Caco-2 (cell line): ENCODE measurements around the gene PPARGC1A. TPM values are rescaled to one million over a fixed set of nuclear protein-coding genes. Genes with fewer than 3 reads are reported as not detected.

Experiments
- BruUV-seq: library from RNA; stranded (reverse); fragments of 400-500 nt; replicated peaks from 2 replicates; lab custom pipeline; 2021; lab: Mats Ljungman, UMichigan
- CTCF ChIA-PET: fragments of 300-600 bp; sonication (Branson Sonifier 250); formaldehyde crosslinking; loops from one replicate; lab custom pipeline; 2022; ENCODE audit warnings: antibody characterized with exemption; lab: Charles Lee
- POLR2A ChIA-PET: fragments of 300-600 bp; sonication (Branson Sonifier 250); formaldehyde crosslinking; loops from one replicate; lab custom pipeline; 2022; ENCODE audit warnings: antibody characterized with exemption; lab: Charles Lee
- DNase-seq, 2 experiments: peaks; one replicate each; pipeline versions ENCODE4 v3.0.0 to v3.0.0-alpha.2; 2020 to 2022
- H3K27me3 ChIP-seq: replicated peaks from 2 replicates; pipeline ENCODE4 v1.6.0; 2011; ENCODE audit warnings: low read length; ENCODE audit not compliant: control insufficient read depth, insufficient read depth
- H3K36me3 ChIP-seq: 2 replicates; pipeline ENCODE4 v1.5.1; 2011; ENCODE audit warnings: low read length; ENCODE audit not compliant: control insufficient read depth, insufficient read depth
- H3K4me1 ChIP-seq: fragments of 250-450 bp; sonication (Bioruptor Pico); 2 replicates; pipeline ENCODE4 v1.5.1; 2020; ENCODE audit warnings: mild to moderate bottlenecking
- H3K4me3 ChIP-seq: 2 replicates; pipeline ENCODE4 v1.5.1; 2011; ENCODE audit warnings: low read depth, mild to moderate bottlenecking, control low read depth, low read length
- H3K9me3 ChIP-seq: fragments of 250-450 bp; sonication (Bioruptor Pico); 2 replicates; pipeline ENCODE4 v1.5.1; 2020; ENCODE audit warnings: mild to moderate bottlenecking, moderate library complexity
- H3K27ac Mint-ChIP-seq: one replicate; pipeline ENCODE4 v1.8.0; 2022; ENCODE audit warnings: mixed read lengths; ENCODE audit not compliant: unreplicated experiment
- H3K27me3 Mint-ChIP-seq: one replicate; pipeline ENCODE4 v1.8.0; 2022; ENCODE audit warnings: mixed read lengths; ENCODE audit not compliant: insufficient read depth, unreplicated experiment
- H3K36me3 Mint-ChIP-seq: one replicate; pipeline ENCODE4 v1.8.0; 2022; ENCODE audit warnings: mild to moderate bottlenecking, mixed read lengths; ENCODE audit not compliant: insufficient read depth, unreplicated experiment
- H3K4me1 Mint-ChIP-seq: one replicate; pipeline ENCODE4 v1.8.0; 2022; ENCODE audit warnings: low read depth, mixed read lengths; ENCODE audit not compliant: unreplicated experiment
- H3K4me3 Mint-ChIP-seq: one replicate; pipeline ENCODE4 v1.8.0; 2022; ENCODE audit warnings: mild to moderate bottlenecking, moderate library complexity, mixed read lengths; ENCODE audit not compliant: unreplicated experiment
- H3K9me3 Mint-ChIP-seq: one replicate; pipeline ENCODE4 v1.8.0; 2022; ENCODE audit warnings: mixed read lengths; ENCODE audit not compliant: unreplicated experiment
- intact Hi-C: fragments of 100-400 bp; cut with micrococcal nuclease; formaldehyde crosslinking; loops from one replicate; pipeline ENCODE4 v1.10.0; 2022; ENCODE audit not compliant: unreplicated experiment
- total RNA-seq: library from RNA; stranded (reverse); gene quantifications from 2 replicates; pipeline ENCODE4 v1.2.3, GENCODE V29; 2022
- TF ChIP-seq, protein P1 (sequence below), 2 experiments: fragments of 200-600 bp in 1 of 2; IDR thresholded peaks; 1 replicate in 1 of 2; 2 replicates in 1 of 2; pipeline versions ENCODE4 v1.5.1 to v1.8.0; 2011 to 2022; ENCODE audit warnings: antibody characterized with exemption in 1 of 2, control low read depth in 1 of 2, inconsistent platforms in 1 of 2, low read depth in 1 of 2, low read length in 1 of 2, mild to moderate bottlenecking in 1 of 2, moderate library complexity in 1 of 2; ENCODE audit not compliant: insufficient read depth in 1 of 2, severe bottlenecking in 1 of 2, unreplicated experiment in 1 of 2

Gene PPARGC1A
- total RNA-seq, 1 experiment from 2014 or later: not detected

DNA sequence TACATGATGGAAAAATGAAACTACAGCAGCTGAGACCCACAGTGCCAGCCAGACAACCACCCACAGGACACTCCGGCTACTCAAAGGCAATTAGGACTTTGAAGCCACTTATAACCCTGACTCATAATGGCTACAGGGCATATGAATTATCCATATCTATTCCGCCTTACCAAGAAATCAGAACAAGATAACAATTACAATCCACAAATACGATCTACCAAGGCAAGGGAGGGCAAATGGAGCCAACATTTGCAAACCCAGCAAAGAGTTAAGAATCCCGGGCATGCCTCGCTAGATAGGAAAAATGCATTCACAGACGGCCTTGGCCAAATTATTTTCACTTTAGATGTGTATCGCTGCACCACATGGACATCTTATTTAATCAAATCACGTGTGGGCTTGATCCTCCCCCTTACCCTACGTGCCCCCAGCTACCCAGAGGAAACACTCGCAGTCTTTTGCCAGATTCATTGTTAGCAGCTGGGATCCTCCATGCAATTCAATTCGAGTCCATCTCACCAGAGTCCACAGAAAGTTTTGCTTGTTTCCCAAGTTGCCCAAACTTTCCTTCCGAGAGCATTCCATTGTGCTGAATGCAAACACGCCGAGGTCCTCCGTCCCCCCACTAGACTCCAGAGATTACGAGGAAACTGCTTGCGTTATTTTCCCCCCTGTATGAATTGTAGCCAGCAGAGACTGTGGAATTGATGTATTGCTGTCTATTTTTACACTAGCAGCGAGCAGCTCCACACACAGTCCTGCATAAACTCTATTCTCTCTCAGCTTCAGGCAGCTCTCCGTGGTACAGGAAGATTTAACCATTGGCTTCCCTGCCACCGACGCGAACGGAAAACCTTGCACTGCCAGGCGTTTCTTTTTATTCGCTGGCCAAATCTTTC lies 1.2 kb downstream of the PPARGC1A start:
- Mint-ChIP-seq H3K27ac (no peak overlapping the region), H3K4me3 (peak overlapping the region; percentile 53), H3K27me3 (peaks cover 21% of the 10 kb centered on the region), H3K36me3 (no peaks in the 10 kb centered on the region), H3K4me1 (peaks cover 10% of the 10 kb centered on the region), H3K9me3 (no peaks in the 10 kb centered on the region)
- POLR2A ChIA-PET: no interaction called here
- no TSS peak for BruUV-seq
- Histone ChIP-seq H3K4me1 (no peaks in the 10 kb centered on the region), H3K4me3 (no peak overlapping the region), H3K27me3 (no peaks in the 10 kb centered on the region), H3K9me3 (no peaks in the 10 kb centered on the region), H3K36me3 (no peaks in the 10 kb centered on the region)
- no peak for DNase-seq
- CTCF ChIA-PET: no interaction called here
- TF ChIP-seq, protein P1, sequence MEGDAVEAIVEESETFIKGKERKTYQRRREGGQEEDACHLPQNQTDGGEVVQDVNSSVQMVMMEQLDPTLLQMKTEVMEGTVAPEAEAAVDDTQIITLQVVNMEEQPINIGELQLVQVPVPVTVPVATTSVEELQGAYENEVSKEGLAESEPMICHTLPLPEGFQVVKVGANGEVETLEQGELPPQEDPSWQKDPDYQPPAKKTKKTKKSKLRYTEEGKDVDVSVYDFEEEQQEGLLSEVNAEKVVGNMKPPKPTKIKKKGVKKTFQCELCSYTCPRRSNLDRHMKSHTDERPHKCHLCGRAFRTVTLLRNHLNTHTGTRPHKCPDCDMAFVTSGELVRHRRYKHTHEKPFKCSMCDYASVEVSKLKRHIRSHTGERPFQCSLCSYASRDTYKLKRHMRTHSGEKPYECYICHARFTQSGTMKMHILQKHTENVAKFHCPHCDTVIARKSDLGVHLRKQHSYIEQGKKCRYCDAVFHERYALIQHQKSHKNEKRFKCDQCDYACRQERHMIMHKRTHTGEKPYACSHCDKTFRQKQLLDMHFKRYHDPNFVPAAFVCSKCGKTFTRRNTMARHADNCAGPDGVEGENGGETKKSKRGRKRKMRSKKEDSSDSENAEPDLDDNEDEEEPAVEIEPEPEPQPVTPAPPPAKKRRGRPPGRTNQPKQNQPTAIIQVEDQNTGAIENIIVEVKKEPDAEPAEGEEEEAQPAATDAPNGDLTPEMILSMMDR (IDR thresholded peaks at IDR 0.05; ENCODE audit: insufficient read depth in 1 of 2, low read depth in 1 of 2, low read length in 1 of 2, severe bottlenecking in 1 of 2, unreplicated experiment in 1 of 2): no peak
- intact Hi-C loops: no loop called here

DNA sequence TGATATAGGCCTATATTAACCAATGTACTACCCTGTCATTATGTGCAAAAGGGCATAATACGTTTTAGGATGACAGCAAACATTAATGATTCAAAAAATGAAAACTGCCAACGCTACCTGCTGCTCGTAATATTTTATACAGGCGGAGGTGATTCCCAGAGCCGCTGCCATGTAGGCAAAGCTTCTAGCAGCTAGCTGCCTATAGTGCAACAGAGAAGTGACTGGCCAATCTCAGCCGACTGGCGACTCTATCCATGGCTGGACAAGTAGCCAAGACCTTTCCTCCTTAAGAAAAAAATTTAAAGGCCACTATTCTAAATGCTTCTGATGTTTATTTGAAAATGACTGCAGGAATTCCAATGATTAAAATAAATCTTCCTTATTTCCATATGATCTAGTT lies 1.9 kb downstream of the PPARGC1A start:
- no peaks in the 10 kb centered on the region for H3K27me3 ChIP-seq
- H3K27me3 Mint-ChIP-seq: peaks cover 21% of the 10 kb centered on the region
- DNase-seq: no peak
- BruUV-seq: no TSS peak
- no peaks in the 10 kb centered on the region for H3K9me3 ChIP-seq
- H3K36me3 ChIP-seq: no peaks in the 10 kb centered on the region
- ChIA-PET CTCF (no interaction called here), POLR2A (no interaction called here)
- no peaks in the 10 kb centered on the region for H3K9me3 Mint-ChIP-seq
- TF ChIP-seq, protein P1 (IDR thresholded peaks at IDR 0.05; ENCODE audit: insufficient read depth in 1 of 2, low read depth in 1 of 2, low read length in 1 of 2, severe bottlenecking in 1 of 2, unreplicated experiment in 1 of 2): no peak
- no peak overlapping the region for H3K4me3 Mint-ChIP-seq
- H3K27ac Mint-ChIP-seq: no peak overlapping the region
- intact Hi-C loops: no loop called here
- peaks cover 10% of the 10 kb centered on the region for H3K4me1 Mint-ChIP-seq
- no peaks in the 10 kb centered on the region for H3K36me3 Mint-ChIP-seq
- H3K4me3 ChIP-seq: no peak overlapping the region
- no peaks in the 10 kb centered on the region for H3K4me1 ChIP-seq

DNA sequence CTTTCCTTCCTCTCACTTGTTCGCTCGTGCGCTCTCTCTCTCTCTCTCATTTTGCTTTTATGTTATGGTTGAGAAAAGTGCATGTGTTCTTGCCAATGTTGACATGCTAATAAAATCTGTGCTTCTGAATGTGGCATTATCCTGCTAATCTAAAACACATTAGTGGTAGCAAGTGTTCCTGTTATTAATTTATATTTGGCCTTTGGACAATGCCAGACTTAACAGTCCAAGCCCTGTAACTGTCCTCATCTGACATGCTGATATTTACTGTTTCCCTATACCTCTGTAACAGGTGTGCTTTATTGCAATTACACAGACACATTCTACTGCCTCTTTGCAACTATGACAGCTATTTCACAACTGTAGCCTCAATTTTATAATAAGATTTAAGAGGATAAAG lies 2.7 kb downstream of the PPARGC1A start:
- H3K27me3 ChIP-seq: no peaks in the 10 kb centered on the region
- H3K27me3 Mint-ChIP-seq: peaks cover 16% of the 10 kb centered on the region
- H3K4me3 ChIP-seq: no peak overlapping the region
- ChIA-PET POLR2A (no interaction called here), CTCF (no interaction called here)
- H3K27ac Mint-ChIP-seq: no peak overlapping the region
- H3K9me3 ChIP-seq: no peaks in the 10 kb centered on the region
- intact Hi-C loops: no loop called here
- no peak for DNase-seq
- no TSS peak for BruUV-seq
- H3K4me1 ChIP-seq: no peaks in the 10 kb centered on the region
- H3K4me3 Mint-ChIP-seq: no peak overlapping the region
- no peaks in the 10 kb centered on the region for H3K36me3 Mint-ChIP-seq
- H3K9me3 Mint-ChIP-seq: no peaks in the 10 kb centered on the region
- H3K36me3 ChIP-seq: no peaks in the 10 kb centered on the region
- peaks cover 10% of the 10 kb centered on the region for H3K4me1 Mint-ChIP-seq
- TF ChIP-seq, protein P1 (IDR thresholded peaks at IDR 0.05; ENCODE audit: insufficient read depth in 1 of 2, low read depth in 1 of 2, low read length in 1 of 2, severe bottlenecking in 1 of 2, unreplicated experiment in 1 of 2): no peak
